ENCODE results near the gene SUSD6. TPM values are rescaled to one million over a fixed set of nuclear protein-coding genes. Genes with fewer than 3 reads are reported as not detected.

The SUSD6 gene
- polyA plus RNA-seq, 1 of the 3 experiments (the other 2 are of a cell fraction) = 8.5 TPM

- peak overlapping the region in 1 of 2 experiments; percentile 70; a peak in 2 of 4 replicates for H3K27ac ChIP-seq (ENCODE audit: low read depth in 2 of 2, low read length in 1 of 2)
- ChIA-PET POLR2A (no interaction called here), CTCF (interaction anchor here (0.9 to 3.7 kb wide), 8 partner anchors 12 to 177 kb away, joined by 3 to 19 read pairs (median 4); no protein-coding TSS in a partner anchor)
- H3K9ac ChIP-seq = no peak overlapping the region
- H3K4me1 ChIP-seq (ENCODE audit: control insufficient read depth in 1 of 2, insufficient read depth in 2 of 2, low read depth in 1 of 2, low read length in 1 of 2) = peaks cover 26 to 49% of the 10 kb centered on the region in 2 experiments; a peak in 3 of 4 replicates
- no peak overlapping the region for H3K4me3 ChIP-seq (ENCODE audit: low read depth in 2 of 2, low read length in 1 of 2)
- peaks cover 10% of the 10 kb centered on the region for H3F3A ChIP-seq (replicated peaks; ENCODE audit: insufficient read depth)
- WGBS (ENCODE audit: low lambda C conversion rate) = 72% methylated on average over 8 of the region's 11 CpGs
- no peak overlapping the region for H2AFZ ChIP-seq (ENCODE audit: low read depth)
- no peaks in the 10 kb centered on the region for H3K79me2 ChIP-seq (ENCODE audit: insufficient read depth)
- H3K27me3 ChIP-seq (ENCODE audit: insufficient read depth) = no peaks in the 10 kb centered on the region
- peak overlapping the region; percentile 13; the same call in 1 of the 2 replicates for H3K4me2 ChIP-seq
- no peaks in the 10 kb centered on the region for H3K9me3 ChIP-seq
- H4K20me1 ChIP-seq (ENCODE audit: insufficient read depth) = no peaks in the 10 kb centered on the region
- no peak for DNase-seq
- no peaks in the 10 kb centered on the region for H3K9me2 ChIP-seq
- no peak for TF ChIP-seq RAD21 (IDR thresholded peaks at IDR 0.05; ENCODE audit: low read length)
- TF ChIP-seq RXRA (IDR thresholded peaks at IDR 0.05; ENCODE audit: borderline replicate concordance, low read depth) = no peak
- TF ChIP-seq EP300 (IDR thresholded peaks at IDR 0.05; ENCODE audit: borderline replicate concordance in 1 of 2, low read depth in 1 of 2, low read length in 1 of 2) = no peak
- no peak for TF ChIP-seq ZBTB33 (IDR thresholded peaks at IDR 0.05; ENCODE audit: borderline replicate concordance, low read depth)
- TF ChIP-seq MEF2A (IDR thresholded peaks at IDR 0.05; ENCODE audit: borderline replicate concordance, low read depth) = no peak
- no peak for TF ChIP-seq CTCF (IDR thresholded peaks at IDR 0.05)
- TF ChIP-seq RCOR1 (IDR thresholded peaks at IDR 0.05; ENCODE audit: low read length) = no peak
- no peak for TF ChIP-seq TEAD4 (IDR thresholded peaks at IDR 0.05; ENCODE audit: borderline replicate concordance, insufficient read depth)
- no peak for TF ChIP-seq EZH2phosphoT487 (IDR thresholded peaks at IDR 0.05; ENCODE audit: borderline replicate concordance, low read depth)
- no peak for TF ChIP-seq MXI1 (IDR thresholded peaks at IDR 0.05; ENCODE audit: low read depth, low read length)
- TF ChIP-seq FOXJ3 (CRISPR knock-in tag; IDR thresholded peaks at IDR 0.05) = no peak
- TF ChIP-seq USF2 (IDR thresholded peaks at IDR 0.05; ENCODE audit: borderline replicate concordance, low read depth, low read length) = no peak
- TF ChIP-seq IRF3 (IDR thresholded peaks at IDR 0.05; ENCODE audit: low read depth, low read length) = no peak
- no peak for TF ChIP-seq REST (IDR thresholded peaks at IDR 0.05; ENCODE audit: low read depth, low read length)
- peaks cover 9 to 14% of the 10 kb centered on the region in 2 experiments for H3K36me3 ChIP-seq (replicated peaks in 1 of 2; ENCODE audit: control insufficient read depth in 1 of 2, insufficient read depth in 2 of 2, low read length in 1 of 2)
These were observed 100.6 kb downstream of the SUSD6 start for GRCh38 chr14:69711881-69712560.
